Esophagus squamous epithelium (tissue), 5 donors: ENCODE results near the gene TMEM190. TPM values are rescaled to one million over a fixed set of nuclear protein-coding genes. Genes with fewer than 3 reads are reported as not detected.

Experiments used
- DNase-seq: peaks from one replicate; lab custom pipeline; 2025; lab: John Stamatoyannopoulos, UW
- H3K27ac ChIP-seq, 4 donors: fragments of 200-600 bp; sonication (generic); one replicate each; pipeline ENCODE4 v1.5.1; 2016 to 2019; ENCODE audit warnings: mild to moderate bottlenecking in 1 of 4
- H3K27me3 ChIP-seq, 4 donors: fragments of 200-600 bp; sonication (generic); 1 replicate in 3 of 4; 2 replicates in 1 of 4; pipeline versions ENCODE4 v1.5.1 to v1.6.0; 2017 to 2021; ENCODE audit warnings: antibody characterized with exemption in 1 of 4
- H3K36me3 ChIP-seq, 3 donors: fragments of 200-600 bp; sonication (generic); one replicate each; pipeline ENCODE4 v1.5.1; 2016 to 2019
- H3K4me1 ChIP-seq, 3 donors: fragments of 200-600 bp; sonication (generic); one replicate each; pipeline ENCODE4 v1.5.1; 2017 to 2019
- H3K4me3 ChIP-seq, 4 donors: fragments of 200-600 bp; sonication (generic); 1 replicate in 3 of 4; 2 replicates in 1 of 4; pipeline ENCODE4 v1.5.1; 2016 to 2019; ENCODE audit warnings: mild to moderate bottlenecking in 2 of 4, moderate library complexity in 1 of 4
- H3K9me3 ChIP-seq, 3 donors: fragments of 200-600 bp; sonication (generic); one replicate each; pipeline ENCODE4 v1.5.1; 2016 to 2019
- CTCF ChIP-seq, 6 experiments: fragments of 450-650 bp in 4 of 6; fragments of 200-600 bp in 2 of 6; sonication (generic) in 2 of 6; IDR thresholded peaks; one replicate each; pipeline ENCODE4 v1.5.1; 2016 to 2019; ENCODE audit warnings: antibody characterized with exemption in 6 of 6, mild to moderate bottlenecking in 4 of 6, moderate library complexity in 4 of 6
- POLR2A ChIP-seq, 4 donors: fragments of 450-650 bp; IDR thresholded peaks; one replicate each; pipeline ENCODE4 v1.6.1; 2017; ENCODE audit warnings: antibody characterized with exemption in 4 of 4, mild to moderate bottlenecking in 4 of 4, moderate library complexity in 3 of 4
- WGBS, 2 donors: methylation state at CpG; one replicate each; pipeline ENCODE4 v1.1.5; 2018; 5-methylcytosine and 5-hydroxymethylcytosine counted together
- intact Hi-C: fragments of 100-400 bp; cut with DNase I; formaldehyde crosslinking; loops from one replicate; pipeline ENCODE4 v1.15.0; 2022
- total RNA-seq, 4 donors: library from RNA; depleted of rRNA; stranded (reverse); fragments of >200 nt; gene quantifications; one replicate each; pipeline ENCODE4 v1.1.0, GENCODE V29; 2016
- donor health status: DM: yes; HTN: yes; CAD: no.

Gene TMEM190
- total RNA-seq, 4 donors from 2014 or later: not detected

GRCh38 chr19:55352040-55352439, 24.6 kb upstream of the TMEM190 start:
- H3K36me3 ChIP-seq: peaks cover 0 to 8% (median 2%) of the 10 kb centered on the region in 3 donors
- WGBS, 2 donors: 60% methylated on average over 1 of the region's 6 CpGs; no CpG with 5 or more reads in 1 of the 2 donors
- H3K4me1 ChIP-seq: peaks cover 16 to 39% (median 22%) of the 10 kb centered on the region in 3 donors
- no peak for TF ChIP-seq CTCF (IDR thresholded peaks at IDR 0.05)
- TF ChIP-seq POLR2A (IDR thresholded peaks at IDR 0.05): no peak
- no peaks in the 10 kb centered on the region for H3K9me3 ChIP-seq
- intact Hi-C loops: no loop called here
- peaks cover 10 to 71% (median 20%) of the 10 kb centered on the region in 4 donors for H3K27me3 ChIP-seq
- no peak for DNase-seq
- H3K4me3 ChIP-seq: no peak overlapping the region
- no peak overlapping the region for H3K27ac ChIP-seq

GRCh38 chr19:55352549-55353145, 24.0 kb upstream of the TMEM190 start:
- H3K27me3 ChIP-seq: peaks cover 10 to 77% (median 20%) of the 10 kb centered on the region in 4 donors
- no peak overlapping the region for H3K4me3 ChIP-seq
- H3K36me3 ChIP-seq: peaks cover 0 to 2% (median 0%) of the 10 kb centered on the region in 3 donors
- intact Hi-C loops: no loop called here
- no peaks in the 10 kb centered on the region for H3K9me3 ChIP-seq
- 64 to 78% methylated on average over 19 to 22 of the region's 25 CpGs for WGBS, 2 donors
- H3K4me1 ChIP-seq: peaks cover 16 to 39% (median 22%) of the 10 kb centered on the region in 3 donors
- TF ChIP-seq POLR2A (IDR thresholded peaks at IDR 0.05) (no peak), CTCF (IDR thresholded peaks at IDR 0.05) (no peak)
- DNase-seq: no peak
- H3K27ac ChIP-seq: no peak overlapping the region

GRCh38 chr19:55353356-55353802, 23.2 kb upstream of the TMEM190 start:
- Histone ChIP-seq H3K9me3 (no peaks in the 10 kb centered on the region), H3K36me3 (no peaks in the 10 kb centered on the region), H3K4me1 (peaks cover 16 to 39% (median 22%) of the 10 kb centered on the region in 3 donors), H3K27me3 (peaks cover 10 to 82% (median 20%) of the 10 kb centered on the region in 4 donors), H3K27ac (no peak overlapping the region), H3K4me3 (peak overlapping the region; percentile 18 to 67 (median 46))
- 4 to 8% methylated on average over 12 to 16 of the region's 24 CpGs for WGBS, 2 donors
- intact Hi-C loops: no loop called here
- TF ChIP-seq POLR2A (IDR thresholded peaks at IDR 0.05) (no peak), CTCF (IDR thresholded peaks at IDR 0.05) (no peak)
- DNase-seq: no peak

GRCh38 chr19:55353803-55354697, 22.6 kb upstream of the TMEM190 start:
- 1 to 2% methylated on average over 18 to 28 of the region's 72 CpGs for WGBS, 2 donors
- H3K36me3 ChIP-seq: no peaks in the 10 kb centered on the region
- peaks cover 10 to 89% (median 20%) of the 10 kb centered on the region in 4 donors for H3K27me3 ChIP-seq
- H3K4me3 ChIP-seq: peak overlapping the region; percentile 18 to 67 (median 46)
- intact Hi-C loops: no loop called here
- H3K9me3 ChIP-seq: no peaks in the 10 kb centered on the region
- peak overlapping the region in 1 of 4 donors; percentile 42 for H3K27ac ChIP-seq
- no peak for DNase-seq
- TF ChIP-seq CTCF (IDR thresholded peaks at IDR 0.05) (no peak), POLR2A (IDR thresholded peaks at IDR 0.05) (no peak)
- peaks cover 16 to 39% (median 22%) of the 10 kb centered on the region in 3 donors for H3K4me1 ChIP-seq
